GM13977 (cell line): ENCODE data around the gene ARFGAP1.

Source experiments
- DNase-seq: peaks from one replicate; pipeline ENCODE4 v3.0.0; 2012; ENCODE audit warnings: low spot score
- CTCF ChIP-seq: IDR thresholded peaks from 2 replicates; pipeline ENCODE4 v1.5.1; 2012; ENCODE audit warnings: mild to moderate bottlenecking, control low read depth; ENCODE audit not compliant: insufficient read depth; ENCODE audit errors: extremely low read depth, missing control alignments
- in situ Hi-C: fragments of 300-500 bp; cut with MboI; formaldehyde crosslinking; loops from one replicate; pipeline ENCODE4 v1.12.0; 2022; ENCODE audit warnings: low sequenced_read_pairs, low pct_unique_long_range_greater_than_20kb, mixed read lengths, inconsistent platforms; ENCODE audit not compliant: unreplicated experiment

Gene ARFGAP1

GRCh38 chr20:63284544-63284949 lies 11.9 kb downstream of the ARFGAP1 start:
- no peak for TF ChIP-seq CTCF
- DNase-seq, result no peak
- in situ Hi-C loops, result no loop called here

GRCh38 chr20:63284981-63285524 lies 12.4 kb downstream of the ARFGAP1 start:
- no peak for DNase-seq
- in situ Hi-C loops, result no loop called here
- TF ChIP-seq CTCF, result no peak

DNA sequence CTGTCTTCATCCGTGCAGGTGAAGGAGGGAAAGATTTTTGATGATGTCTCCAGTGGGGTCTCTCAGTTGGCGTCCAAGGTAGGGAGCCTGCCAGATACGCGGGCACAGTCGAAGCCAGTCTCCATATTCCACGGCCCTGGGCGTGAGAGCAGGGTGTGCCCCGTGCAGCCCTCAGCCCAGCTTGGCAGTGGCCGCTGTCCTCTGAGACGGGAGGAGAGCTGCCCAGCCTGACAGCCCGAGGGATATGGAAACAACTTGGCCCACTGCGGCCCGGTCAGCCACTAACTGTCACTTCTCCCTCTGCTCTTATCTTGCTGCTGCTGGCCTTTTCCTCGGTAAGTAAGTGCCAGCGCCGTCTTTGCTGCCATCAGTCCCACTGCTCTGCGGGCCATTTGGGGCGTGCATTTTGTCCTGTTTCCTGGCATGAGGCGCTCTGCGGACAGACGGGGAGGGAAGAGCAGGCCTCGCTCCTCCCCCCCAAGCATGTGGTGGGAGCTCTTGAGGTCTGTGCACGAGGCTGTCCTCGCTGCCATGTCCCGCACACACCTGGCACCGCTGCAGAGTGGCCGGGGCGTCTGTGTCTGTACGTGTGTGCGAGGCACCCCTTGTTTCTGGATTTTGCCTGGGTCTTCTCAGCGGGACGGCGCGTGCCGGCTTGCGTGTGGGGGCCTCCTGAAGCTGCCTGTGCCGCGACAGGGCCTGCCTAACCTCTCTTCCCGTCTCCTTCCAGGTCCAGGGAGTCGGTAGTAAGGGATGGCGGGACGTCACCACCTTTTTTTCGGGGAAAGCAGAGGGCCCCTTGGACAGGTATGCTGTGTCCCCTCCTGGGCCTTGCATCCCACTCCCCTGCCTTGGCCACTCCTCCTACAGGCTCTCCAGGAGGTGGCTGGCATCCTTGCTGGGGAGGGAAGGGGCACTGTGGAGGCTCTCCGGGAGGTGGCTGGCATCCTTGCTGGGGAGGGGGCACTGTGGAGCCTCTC lies 13.3 kb downstream of the ARFGAP1 start:
- no peak for TF ChIP-seq CTCF
- in situ Hi-C loops, result no loop called here
- DNase-seq, result no peak

DNA sequence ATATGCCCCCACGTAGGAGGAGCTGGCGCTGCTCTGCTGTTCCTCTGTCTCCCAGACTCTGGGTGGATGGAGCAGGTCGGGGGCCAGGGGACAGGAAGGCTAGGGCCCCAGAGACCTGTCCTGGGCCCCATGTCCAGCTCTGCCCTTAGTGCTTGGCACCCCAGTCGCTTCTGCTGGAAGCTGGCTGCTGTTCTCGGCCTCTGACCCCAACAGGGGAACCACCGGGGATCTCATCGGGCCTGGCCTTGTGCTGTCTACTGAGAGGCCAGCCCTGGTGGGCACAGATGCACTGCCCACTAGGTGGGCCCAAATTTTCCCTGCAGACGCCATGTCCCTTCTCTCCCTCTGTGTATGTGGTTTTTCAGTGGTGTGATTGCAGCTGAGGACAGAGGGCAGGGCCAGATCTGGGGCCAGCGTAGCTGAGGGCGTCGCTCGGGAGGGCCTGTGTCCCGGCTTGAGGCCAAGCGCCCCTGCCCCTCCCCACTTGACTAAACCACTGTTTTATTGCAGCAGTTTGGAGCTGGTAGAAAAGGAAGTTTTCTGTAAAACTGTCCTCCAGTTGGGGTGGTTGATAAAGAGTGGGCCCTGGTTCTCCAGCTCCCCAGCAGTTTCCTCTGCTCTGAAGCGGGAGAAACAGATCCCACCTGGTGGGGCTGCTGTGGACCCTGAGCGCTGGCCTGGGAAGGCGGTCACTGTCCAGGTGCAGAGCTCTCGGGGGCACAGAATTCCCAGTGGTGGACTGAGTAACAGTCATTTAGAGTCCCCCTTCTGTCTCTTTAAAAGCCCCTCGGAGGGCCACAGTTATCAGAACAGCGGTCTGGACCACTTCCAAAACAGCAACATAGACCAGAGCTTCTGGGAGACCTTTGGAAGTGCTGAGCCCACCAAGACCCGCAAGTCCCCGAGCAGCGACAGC lies 14.4 kb downstream of the ARFGAP1 start:
- DNase-seq, result no peak
- no peak for TF ChIP-seq CTCF
- in situ Hi-C loops, result no loop called here

DNA sequence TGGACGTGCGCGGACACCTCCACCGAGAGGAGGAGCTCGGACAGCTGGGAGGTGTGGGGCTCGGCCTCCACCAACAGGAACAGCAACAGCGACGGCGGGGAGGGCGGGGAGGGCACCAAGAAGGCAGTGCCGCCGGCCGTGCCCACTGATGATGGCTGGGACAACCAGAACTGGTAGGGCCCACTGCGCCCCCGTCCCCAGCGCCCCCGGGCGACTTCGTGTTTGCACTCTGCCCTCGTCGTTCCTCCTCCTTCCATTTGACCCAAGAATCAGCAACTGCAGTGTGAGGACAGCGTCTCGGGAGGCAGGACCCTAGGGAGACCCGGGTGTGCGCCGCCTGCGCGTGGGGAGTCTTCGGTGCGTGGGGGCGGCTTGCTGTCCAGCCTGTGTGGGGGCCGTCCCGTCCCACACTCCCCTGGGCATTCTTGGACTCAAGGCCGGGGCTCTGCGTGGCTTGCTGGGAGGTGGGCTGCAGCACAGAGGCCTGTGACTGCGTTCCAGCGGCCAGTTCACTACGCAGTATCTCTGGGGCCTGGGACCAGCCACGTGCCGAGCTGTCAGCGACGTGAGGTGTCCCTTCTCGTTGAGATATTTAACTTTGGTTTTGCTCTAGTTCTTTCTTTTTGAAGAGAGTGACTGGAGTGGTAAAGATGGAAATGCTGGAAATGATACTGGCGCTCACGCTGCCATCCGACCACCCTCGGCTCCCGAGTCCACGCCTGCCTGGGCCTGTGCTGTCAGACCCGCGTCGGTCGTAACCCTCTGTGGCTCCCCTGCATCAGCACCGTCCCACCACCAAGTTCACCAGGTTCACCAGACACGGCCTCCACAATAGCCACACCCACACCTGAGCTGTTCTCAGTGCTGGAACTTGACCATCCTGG lies 15.3 kb downstream of the ARFGAP1 start:
- no peak for DNase-seq
- TF ChIP-seq CTCF, result no peak
- in situ Hi-C loops, result no loop called here
